Coronary artery (tissue), 2 donors: ENCODE results near the gene SELENOF.

Experiments
- DNase-seq: peaks from one replicate; pipeline ENCODE4 v3.0.0-alpha.2; 2017; ENCODE audit warnings: low spot score
- H3K27ac ChIP-seq, 2 donors: fragments of 200-600 bp; sonication (generic); one replicate each; pipeline ENCODE4 v1.5.1; 2016 to 2019
- H3K4me3 ChIP-seq: fragments of 200-600 bp; sonication (generic); 2 replicates; pipeline ENCODE4 v1.5.1; 2016; ENCODE audit warnings: mild to moderate bottlenecking, moderate library complexity
- CTCF ChIP-seq: fragments of 200-600 bp; sonication (generic); IDR thresholded peaks from one replicate; pipeline ENCODE4 v1.5.1; 2019; ENCODE audit warnings: antibody characterized with exemption

The SELENOF gene

DNA sequence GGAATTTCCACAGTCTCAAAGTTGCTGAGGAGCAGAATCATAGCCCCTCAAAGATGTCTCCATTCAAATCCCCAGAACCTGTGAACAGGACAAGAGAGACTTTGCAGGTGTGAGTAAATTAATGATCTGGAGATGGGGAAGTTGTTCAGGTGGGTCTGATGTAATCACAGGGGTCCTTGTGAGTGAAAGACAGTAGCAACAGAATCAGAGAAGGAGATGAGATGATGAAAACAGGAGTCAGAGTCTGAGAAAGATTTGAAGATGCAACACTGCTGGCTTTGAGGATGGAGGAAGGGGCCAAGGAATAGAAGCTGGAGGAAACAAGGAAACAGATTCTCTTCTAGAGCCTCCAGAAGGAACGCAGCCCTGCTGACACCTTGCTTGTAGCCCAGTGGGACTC is 81.5 kb downstream of the SELENOF start:
- Histone ChIP-seq H3K4me3 (no peak overlapping the region), H3K27ac (no peak overlapping the region)
- no peak for TF ChIP-seq CTCF
- no peak for DNase-seq

GRCh38 chr1:86829321-86829720 is 84.6 kb downstream of the SELENOF start:
- no peak for TF ChIP-seq CTCF
- Histone ChIP-seq H3K27ac (no peak overlapping the region), H3K4me3 (no peak overlapping the region)
- DNase-seq = no peak

- no peak for DNase-seq
These were observed 85.9 kb downstream of the SELENOF start for GRCh38 chr1:86828024-86828423.

DNA sequence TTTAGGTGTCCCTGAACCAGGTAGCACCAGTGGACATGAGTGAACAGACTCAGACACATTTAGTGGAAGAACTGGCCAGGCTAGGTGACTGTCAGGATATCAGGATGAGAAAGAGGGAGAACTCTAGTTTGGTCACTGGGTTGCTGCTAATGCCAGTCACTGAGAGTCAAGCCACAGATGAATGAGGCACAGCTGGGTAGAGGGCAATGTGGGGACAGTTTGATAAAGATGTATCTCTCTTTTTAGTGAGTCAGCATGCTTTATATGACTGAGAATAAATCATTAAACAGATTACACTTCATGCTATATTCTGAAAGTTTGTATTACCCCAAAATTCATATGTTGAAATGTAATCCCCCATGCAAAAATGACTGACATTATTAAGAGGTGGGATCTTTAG is 87.1 kb downstream of the SELENOF start:
- H3K4me3 ChIP-seq = no peak overlapping the region
- no peak overlapping the region for H3K27ac ChIP-seq
- no peak for TF ChIP-seq CTCF
- no peak for DNase-seq

More at GRCh38 chr1:86828024-86828423, 85.9 kb downstream of the SELENOF start:
- H3K4me3 ChIP-seq = no peak overlapping the region
- H3K27ac ChIP-seq = no peak overlapping the region
- no peak for TF ChIP-seq CTCF

DNA sequence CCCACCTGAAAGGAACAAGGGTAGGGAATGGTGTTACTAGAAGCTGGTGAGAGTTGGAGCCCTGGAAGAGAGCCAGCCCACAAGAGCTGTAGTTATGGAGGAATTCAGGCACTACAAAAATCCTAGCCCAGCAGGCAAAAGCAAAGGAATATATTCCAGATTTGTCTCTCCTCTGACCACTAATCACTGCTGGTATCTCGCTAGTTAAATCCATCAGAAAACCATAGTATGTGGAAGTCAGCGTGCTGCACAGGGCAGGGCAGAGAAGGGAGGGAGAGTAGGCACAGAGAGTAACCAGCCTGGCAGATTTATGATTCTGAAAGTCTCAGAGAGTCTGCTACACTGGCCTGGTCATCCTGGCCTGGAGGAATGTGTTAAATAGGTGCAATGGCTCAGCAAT is 88.6 kb downstream of the SELENOF start:
- Histone ChIP-seq H3K27ac (no peak overlapping the region), H3K4me3 (no peak overlapping the region)
- no peak for TF ChIP-seq CTCF
- DNase-seq = no peak

DNA sequence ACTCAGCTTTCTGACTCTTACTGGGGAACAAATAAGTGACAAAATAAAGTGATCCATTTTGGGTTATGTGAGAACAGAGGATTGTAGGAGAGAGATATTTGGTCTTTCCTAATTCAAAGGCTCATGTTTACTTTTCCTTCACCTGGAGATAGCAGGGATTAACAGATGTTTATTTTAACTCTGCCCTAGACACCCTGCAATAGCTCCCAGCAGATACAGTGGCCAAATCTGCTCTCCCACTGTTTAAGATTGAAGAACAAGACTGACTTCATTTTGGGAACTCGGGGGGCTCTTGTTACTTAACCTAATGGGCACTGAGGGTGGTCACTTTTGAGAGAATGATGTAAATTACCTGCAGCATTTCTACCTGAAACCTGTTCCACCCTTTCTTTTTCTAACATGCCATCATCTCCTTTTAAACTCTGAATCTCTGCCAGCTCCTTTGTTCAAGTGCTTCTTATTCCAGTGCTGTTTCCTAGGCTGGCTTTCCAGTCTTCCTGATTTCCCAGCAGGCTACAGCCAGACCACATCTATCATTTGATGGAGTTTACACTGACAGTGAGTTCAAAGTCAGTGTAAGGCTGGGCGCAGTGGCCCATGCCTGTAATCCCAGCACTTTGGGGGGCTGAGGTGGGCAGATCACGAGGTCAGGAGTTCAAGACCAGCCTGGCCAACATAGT is 90.0 kb downstream of the SELENOF start:
- no peak for DNase-seq
- Histone ChIP-seq H3K4me3 (no peak overlapping the region), H3K27ac (no peak overlapping the region)
- no peak for TF ChIP-seq CTCF

DNA sequence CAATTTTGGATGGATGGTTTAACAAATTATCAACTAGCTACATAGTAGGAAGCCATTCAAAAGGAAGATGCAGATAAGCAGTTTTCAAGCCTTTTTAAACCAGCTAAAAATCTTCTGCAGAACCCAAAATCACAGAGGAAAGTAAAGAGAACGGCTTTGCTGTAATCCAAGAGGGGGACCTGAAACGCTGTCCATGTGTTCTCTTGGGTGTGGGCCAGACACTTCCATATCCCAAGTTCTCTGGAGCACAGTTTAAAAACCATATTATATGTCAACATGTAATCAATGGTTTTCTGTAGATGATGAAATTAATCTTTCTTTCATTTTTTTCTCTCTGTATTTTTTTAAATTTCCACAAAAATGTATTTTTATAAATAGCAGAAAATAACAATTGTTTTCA is 90.5 kb downstream of the SELENOF start:
- Histone ChIP-seq H3K27ac (no peak overlapping the region), H3K4me3 (no peak overlapping the region)
- DNase-seq = no peak
- TF ChIP-seq CTCF = no peak
